Fibroblast of skin of left biceps (primary cell): ENCODE measurements around the gene ADGRL3.
"Not testable (repeated sequence)": the region's sequence is repeated elsewhere in the genome, so short reads cannot be mapped to it uniquely, and the experiment has no call there.

Experiments used
- DNase-seq, 2 experiments: peaks; one replicate each; pipeline ENCODE4 v3.0.0-alpha.2; 2013; ENCODE audit warnings: low read depth in 2 of 2

Gene ADGRL3

DNA sequence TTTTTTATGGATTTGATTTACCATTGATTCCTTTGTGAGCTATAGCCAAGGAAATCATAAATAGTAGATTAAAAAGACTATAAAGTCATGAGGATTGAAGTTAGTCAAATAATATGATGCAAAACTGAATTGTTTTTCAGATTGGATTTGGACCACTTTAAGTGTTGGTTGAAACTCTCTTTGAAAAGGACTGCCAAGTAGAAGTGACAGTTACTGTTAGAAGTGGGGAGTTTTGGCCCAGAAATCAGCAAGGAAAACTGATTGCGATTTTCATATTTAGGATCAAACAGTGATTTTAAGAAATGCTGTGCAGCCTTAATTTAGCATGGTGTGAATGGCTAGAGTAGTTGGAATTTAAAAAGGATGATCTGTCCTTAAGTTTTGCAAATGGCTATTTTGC lies 4.9 kb downstream of the ADGRL3 start:
- no peak for DNase-seq

DNA sequence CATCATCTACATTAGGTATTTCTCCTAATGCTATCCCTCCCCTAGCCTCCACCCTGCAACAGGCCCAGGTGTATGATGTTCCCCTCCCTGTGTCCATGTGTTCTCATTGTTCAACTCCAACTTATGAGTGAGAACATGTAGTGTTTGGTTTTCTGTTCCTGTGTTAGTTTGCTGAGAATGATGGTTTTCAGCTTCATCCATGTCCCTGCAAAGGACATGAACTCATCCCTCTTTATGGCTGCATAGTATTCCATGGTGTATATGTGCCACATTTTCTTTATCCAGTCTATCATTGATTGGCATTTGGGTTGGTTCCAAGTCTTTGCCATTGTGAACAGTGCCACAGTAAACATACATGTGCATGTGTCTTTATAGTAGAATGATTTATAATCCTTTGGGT lies 7.0 kb downstream of the ADGRL3 start:
- DNase-seq: not testable (repeated sequence)

DNA sequence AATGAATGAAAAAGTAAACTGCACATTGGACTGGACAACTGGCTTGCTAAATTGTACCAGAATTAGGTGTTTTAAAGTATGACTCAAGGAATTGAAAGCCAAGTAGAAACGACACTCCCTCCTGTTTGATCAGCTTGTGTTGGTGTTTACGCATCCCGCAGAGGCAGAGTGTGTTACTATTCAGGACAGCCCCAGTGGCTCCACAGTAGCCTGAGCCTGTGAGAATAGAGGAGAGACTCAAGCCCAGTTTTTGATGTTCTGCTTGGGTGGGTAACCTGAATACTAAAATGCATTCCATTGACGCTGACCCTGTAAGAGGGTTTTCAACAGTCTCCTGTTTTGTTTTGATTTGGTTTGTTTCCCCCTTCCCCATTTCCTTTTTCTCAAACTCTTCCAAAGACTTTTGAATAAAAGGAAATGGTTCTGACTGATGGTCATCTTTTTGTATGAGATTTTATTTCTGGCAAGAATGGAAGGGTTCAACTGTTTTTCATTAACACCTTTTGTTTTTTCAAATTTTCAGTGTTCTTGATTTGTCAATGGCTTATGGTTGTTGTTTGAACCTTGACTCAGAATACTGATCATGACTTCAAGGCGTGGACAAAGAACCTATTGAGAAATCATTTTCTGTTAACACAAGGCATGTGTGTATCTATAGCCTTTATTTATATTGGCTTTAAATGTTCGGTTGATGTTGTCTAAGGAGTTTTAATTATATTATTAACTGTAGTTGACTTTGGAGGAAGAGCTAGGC lies 10.2 kb downstream of the ADGRL3 start:
- no peak for DNase-seq

DNA sequence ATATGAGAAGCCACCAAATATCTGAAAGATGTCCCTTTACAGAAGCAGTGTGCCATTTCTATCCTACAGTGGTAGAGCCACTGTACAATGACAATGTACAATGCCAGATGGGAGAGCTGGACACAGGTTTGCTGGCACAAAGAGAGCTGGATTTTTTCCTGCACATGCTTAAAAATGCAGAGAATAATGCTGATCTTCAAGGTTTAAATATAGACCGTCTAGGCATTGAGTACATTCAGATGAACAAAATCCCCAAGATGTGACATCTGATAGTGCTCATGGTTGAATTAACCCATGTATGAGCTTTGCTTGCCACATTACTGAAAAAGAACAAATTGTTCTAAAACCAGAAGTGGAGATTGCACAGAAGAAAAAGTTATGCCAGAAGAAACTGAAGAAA lies 11.7 kb downstream of the ADGRL3 start:
- no peak for DNase-seq

DNA sequence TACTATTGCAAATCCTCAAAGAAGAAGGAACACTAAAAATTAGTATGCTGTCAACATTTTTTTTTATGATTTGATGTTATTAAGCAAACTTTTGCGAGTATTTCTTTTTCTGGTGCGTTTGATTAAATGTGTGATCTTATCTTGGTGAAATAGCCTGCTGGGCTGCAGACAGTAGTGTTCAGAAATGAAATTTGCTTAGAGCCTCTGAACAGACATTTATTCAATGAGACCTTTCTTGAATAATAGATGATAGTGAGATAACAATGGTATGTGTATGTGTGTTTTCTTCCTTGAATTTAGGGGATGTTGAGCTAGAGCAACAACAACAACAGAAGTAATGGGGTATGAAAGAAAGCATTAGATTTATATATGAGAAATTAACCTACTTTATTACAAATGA lies 12.7 kb downstream of the ADGRL3 start:
- DNase-seq: no peak

DNA sequence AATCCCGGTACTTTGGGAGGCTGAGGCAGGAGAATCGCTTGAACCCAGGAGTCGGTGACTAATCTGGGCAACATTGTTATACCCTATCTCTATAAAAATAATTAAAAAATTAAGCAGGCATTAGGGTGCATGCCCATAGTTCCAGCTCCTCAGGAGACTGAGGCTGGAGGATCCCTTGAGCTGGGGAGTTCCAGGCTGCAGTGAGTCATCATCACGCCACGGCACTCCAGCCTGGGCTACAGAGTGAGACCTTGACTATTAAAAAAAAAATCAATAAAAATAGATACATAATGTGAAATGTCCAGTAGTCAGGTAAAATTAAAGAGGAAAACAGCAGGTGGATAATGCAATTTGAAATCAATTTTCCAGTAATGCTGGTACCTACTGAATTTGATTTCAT lies 14.6 kb downstream of the ADGRL3 start:
- no peak for DNase-seq

DNA sequence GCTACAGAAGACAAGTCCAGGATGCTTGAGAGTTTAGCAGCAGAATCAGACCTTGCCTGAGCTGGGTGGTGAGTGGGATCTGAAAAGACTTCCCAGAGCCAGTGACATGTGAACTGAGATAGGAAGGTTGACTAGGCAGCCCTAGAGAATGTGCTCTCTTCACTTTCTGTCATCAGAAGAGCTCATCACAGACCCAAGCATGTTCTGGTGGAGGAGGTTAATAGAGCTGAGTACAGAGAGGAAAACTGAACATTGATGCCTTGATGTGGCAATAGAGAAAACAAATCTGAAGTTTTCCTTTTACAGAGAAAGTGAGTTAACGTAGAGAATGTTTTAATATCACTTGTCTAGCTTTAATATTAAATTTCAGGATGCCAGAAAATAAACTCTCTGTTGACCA lies 17.1 kb downstream of the ADGRL3 start:
- DNase-seq: no peak

DNA sequence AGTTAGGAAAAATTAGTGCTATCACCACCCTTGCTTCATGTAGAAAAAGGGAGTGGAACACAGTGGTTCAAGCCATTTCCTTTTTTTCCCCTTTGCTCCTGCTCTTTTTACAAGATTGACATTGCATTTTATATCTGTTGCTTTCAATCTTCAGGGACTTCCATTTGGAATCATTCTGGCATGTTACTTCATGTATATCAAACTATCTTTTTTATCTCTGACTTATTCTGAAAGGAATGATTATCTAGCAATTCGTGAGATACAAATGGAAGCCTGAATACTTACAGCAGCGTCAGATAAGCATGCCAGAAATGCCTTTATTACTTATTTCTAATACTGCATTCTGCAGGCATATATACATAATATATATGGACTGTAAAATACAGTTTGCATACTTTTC lies 20.4 kb downstream of the ADGRL3 start:
- no peak for DNase-seq

DNA sequence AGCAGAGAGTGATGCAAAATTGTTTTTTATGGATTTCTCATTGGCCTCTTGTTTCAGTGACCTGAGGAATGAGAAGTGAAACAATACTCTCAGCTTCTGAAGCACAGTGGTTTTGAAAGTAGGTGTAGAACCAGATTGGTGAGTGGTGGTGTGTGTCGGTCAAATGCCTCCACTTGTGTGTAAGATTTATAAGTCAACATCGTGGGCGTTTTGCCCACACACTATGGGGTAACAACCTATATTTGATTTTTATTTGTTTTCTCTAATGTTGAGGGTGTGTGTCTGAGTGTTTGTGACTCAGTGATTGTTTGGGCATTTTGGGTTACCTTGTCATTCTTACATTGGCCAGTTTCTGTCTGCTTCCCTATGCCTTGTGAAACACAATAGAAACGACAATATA lies 23.3 kb downstream of the ADGRL3 start:
- no peak for DNase-seq

DNA sequence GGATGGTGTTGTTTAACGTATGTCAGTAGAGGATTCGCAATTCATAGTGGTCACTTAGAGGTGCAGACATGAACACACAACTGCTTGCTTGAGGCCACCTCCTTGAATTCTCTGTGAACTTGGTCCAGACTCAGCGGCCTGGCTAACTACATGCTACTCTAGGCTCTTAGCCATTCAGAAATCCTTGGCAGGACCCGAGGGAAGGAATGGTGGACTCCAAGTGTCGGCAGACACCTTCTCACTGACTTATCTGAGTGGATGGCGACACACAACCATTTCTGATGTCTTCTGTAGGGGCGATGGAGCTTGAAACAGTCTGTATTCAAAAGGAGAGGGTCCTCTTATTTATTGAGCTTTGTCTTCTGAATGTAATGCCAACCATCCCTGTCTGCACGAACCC lies 24.4 kb downstream of the ADGRL3 start:
- no peak for DNase-seq

DNA sequence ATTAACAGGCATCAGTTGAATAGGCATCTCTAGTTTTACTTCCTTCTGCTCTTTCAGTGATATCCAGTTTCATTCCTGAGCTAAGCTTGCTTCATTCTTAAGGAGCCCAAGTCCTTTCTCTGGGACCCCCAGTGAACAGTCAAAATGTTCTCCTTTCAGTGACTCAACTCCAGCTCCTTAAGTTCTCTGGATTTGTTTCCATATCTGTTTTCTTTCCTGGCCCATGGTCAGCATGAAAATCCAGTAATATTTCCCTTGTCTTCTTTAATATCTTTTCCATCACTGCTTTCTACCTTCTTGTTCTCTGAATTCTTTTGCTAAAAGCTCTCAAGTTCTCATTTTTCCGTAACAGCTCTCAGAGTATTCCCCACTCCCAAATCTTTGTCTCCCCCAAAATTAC lies 25.5 kb downstream of the ADGRL3 start:
- no peak for DNase-seq

DNA sequence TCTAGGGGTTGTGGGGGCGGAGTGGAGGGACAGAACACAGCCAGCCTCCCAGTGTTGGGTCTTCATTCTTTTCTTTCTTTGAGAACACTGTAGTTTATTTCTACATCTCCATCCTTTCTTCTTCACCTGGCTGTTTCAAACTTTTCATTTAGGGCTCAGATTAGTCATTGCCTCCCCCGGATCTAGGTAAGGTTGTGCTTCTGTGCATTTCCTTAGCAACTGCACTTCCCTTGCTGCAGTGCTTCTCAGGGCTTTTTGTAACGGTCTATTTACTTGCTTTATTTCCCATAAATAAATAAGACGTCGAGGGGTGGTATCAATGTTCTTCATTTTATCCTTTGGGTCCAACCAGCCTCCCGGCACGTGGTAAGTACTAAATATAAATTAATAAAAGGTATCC lies 31.3 kb downstream of the ADGRL3 start:
- no peak for DNase-seq

DNA sequence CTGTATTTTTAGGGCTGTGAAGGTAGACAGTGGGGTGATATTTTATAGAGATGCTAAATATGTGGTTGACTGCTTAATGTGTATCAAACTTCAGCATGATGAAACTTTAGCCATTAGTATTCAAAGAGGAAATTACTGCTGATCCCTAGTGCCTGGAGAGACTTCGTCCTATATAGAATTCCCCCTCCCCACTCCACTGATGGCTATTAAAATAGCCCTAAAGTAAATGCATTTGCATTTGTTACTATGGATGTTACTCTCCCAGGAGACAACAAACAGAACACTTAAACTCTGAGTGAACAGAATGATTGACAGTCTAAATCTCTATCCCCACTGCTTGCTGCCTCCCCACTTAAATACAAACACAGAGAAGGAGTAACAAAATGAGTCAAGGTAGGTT lies 39.1 kb downstream of the ADGRL3 start:
- no peak for DNase-seq

DNA sequence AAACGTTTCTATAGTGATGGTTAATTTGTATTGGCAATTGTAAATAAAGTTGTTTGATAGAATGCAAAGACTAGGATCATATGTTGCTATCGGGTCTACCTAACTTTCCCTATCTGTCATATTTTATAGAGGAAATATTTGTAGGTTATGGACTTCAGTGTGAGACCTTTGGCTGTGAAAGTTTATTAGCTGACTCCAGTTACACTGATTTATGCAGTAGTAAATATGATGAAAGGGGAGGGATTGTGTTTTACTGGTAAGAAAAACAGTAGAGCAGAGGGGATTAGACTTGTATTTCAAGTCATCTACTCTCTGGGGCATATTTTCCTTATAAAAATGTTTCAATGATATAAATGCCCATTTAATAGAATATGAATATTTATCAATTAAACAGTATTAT lies 43.8 kb downstream of the ADGRL3 start:
- DNase-seq: no peak

DNA sequence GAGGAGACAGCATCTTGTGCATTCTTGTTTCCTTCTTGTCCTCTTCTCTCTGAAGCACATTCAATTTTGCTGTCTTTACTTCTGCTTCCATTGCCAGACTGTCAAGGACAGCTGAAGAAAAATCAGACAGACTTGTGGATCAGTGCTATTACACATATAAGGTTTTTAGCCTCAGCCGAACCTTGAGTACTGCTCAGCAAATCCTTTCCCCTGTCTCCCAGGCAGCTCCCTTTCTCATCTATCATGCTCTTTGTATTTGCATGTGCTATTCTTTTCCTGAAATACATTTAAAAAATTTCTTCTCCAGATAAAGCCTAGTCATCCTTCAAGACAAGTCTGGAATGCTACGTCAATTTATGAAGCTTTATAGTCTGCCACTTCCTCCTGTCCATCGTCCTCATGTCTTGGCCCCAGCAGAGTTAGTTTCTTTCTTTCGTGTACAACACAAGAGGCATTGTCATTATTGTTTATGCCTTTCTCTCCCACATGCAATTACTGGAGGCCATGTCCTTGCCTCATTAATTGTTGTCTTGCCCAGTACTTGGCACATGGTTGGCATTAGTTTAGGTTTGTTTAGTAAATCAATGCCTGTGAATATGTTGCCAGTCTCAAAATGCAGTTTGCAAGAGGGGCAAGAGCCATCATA lies 45.1 kb downstream of the ADGRL3 start:
- DNase-seq: no peak

DNA sequence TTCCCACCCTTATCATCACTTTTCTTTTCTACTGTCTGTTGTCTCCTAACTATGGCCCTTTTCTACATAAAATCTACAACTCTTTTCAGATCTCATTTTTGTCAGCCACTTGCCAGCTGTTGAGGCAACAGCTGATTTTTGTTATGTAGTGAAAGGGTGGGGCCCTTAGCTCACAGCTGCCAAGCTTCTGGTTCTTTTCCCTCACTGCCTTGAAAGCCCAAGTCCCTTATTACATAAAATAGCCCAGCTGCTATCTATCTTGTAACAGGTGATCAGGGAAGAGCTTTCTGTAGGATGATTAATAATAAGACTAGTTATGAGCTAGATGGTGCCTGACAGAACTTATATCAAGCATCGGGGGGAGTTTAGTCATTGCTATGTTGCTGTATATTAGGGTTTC lies 45.9 kb downstream of the ADGRL3 start:
- DNase-seq: no peak

DNA sequence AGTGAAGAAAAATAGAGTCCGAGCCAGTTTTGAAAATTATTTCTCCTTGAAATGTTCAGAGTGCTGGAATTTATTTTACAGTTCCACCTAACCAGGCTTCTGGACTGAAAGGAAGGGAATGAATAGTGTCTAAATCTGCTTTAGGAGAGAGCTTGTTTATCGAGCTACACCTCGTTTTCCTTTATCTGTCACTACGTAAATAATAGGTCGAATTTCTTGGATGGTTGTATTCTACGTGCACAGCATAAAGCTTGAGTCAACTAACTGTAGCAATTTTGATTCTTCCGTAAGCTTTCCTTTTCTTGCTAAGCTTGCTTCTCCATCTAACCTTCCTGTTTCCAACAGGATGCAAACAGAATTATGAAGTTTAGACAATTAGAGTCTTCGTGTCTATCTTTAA lies 48.6 kb downstream of the ADGRL3 start:
- no peak for DNase-seq

DNA sequence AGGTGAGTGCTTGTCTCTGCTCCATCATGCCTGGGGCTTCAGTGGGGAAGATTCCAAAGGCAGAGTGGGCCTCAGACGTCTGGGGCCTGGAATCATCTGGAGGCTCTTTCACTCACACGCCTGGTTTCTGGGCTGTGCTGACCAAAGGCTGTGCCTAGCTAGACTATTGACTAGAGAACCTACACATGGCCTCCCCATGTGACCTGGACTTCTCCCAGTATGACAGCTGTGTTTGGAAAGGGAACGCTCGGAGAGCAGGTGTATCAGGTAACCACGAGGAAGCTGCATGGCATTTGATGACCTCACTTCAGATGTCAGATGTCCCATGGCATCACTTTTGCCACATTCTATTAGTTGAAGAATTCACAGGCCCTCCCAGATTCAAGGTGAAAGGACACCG lies 51.0 kb downstream of the ADGRL3 start:
- DNase-seq: no peak

DNA sequence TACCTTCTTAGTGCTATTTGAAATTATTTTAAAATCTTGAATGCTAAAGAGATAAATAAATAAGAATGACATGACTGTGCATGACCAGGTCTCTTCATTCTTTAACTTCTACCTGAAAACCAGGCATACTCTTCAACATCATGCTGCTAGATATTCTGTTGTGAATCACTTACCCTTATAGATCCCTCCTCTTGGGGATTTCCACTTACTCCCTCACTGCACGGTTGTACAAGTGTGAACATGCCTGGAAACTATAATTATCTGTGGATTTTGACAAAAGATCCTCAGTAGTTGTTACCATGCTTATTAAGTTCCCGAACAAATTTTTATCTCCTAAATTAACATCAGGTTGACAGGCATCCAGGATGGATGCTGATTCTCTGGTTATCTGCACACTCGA lies 54.3 kb downstream of the ADGRL3 start:
- no peak for DNase-seq

DNA sequence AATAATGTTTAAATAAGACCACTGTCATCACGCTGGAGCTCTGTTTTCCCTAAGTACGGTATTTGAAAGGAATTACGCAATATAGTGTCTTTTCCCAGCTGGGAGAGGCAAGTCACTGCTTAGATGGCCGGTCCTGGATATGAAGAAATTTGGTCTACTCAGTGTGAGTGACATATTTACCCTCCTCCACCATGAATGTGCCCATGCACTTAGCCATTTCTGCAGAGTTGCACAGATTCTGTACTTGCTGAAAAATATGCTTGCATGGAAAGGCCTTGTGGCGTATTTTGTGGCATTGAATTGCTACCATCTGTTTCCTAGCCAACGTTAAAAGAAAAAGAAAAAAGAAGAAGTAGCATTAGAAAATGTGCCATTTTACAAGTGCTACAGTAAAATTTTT lies 73.1 kb downstream of the ADGRL3 start:
- peak in 1 of 2 experiments; percentile 4 for DNase-seq

DNA sequence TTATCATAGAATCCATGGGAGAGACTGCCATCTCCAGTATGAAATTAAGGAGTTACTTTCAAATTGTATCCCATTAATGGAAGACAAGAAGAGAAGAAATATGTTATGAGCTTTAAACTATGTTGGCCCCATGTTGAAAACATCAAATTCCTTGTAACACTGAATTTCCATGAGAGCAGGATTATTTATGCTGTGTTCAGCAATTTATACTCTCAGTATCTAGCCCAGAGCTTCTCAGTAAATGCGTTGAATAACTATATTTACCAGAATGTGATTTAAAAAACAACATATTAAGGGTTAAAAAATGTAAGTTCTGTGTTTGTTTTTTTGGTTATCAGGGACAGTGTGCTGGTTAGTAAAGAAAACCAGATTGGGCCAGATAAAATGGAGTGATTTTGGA lies 74.2 kb downstream of the ADGRL3 start:
- no peak for DNase-seq

DNA sequence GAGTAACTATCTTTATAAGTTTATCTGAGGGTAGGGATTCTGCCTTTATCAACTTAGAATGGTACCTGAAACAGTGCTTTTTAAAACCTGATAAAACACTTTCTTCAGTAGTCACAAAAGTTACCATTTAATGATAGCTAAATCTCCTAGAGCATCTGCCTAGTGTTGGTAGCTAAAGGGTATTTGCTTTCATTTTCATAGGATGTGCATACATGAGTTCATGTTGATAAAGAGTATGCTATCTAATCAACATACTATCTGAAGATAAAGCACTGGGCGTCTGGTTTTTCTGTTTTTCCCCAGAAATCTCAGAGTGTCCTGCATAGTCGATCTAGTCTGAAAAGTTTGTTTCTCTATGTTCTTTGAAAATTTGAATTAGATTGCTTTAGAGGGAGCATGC lies 75.1 kb downstream of the ADGRL3 start:
- DNase-seq: no peak

DNA sequence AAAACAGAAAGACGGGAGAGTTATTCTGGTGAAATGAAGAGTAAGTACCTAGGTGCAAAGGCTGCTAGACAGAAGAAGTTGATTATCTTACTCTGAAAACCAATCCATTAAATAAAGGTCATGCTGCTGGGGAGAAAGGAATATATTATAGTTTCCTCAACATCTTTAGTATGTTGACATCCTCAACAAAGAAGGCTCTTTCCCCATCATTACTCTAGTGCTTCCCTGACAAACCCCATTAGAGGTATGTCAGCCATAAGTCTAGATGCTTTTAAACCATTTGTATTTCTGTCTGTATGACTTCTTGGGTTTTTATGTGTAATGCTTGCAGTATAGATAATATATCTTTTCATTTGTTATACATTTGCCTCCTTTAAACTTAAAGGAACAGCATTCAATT lies 75.9 kb downstream of the ADGRL3 start:
- DNase-seq: no peak
